Endothelial cell of umbilical vein (primary cell): ENCODE measurements around the gene NINJ2.

Experiments
- EZH2 ChIP-seq: IDR thresholded peaks from 2 replicates; pipeline ENCODE4 v1.6.1; 2012; ENCODE audit warnings: borderline replicate concordance, low read depth, mild to moderate bottlenecking, moderate library complexity, low read length, inconsistent platforms; ENCODE audit not compliant: severe bottlenecking
- MAX ChIP-seq: IDR thresholded peaks from 2 replicates; pipeline ENCODE4 v1.6.1; 2011; ENCODE audit not compliant: insufficient read depth, insufficient read length
- TF ChIP-seq, protein P1 (sequence below), 2 donors: IDR thresholded peaks; 1 replicate in 1 of 2; 2 replicates in 1 of 2; pipeline ENCODE4 v1.5.1; 2011; ENCODE audit warnings: low read length in 2 of 2, mild to moderate bottlenecking in 2 of 2, moderate library complexity in 2 of 2, control low read depth in 1 of 2, inconsistent platforms in 1 of 2, low read depth in 1 of 2; ENCODE audit not compliant: insufficient read depth in 1 of 2; ENCODE audit errors: extremely low read depth in 1 of 2

- TF ChIP-seq EZH2 (no peak), MAX (no peak)
- TF ChIP-seq, protein P1, sequence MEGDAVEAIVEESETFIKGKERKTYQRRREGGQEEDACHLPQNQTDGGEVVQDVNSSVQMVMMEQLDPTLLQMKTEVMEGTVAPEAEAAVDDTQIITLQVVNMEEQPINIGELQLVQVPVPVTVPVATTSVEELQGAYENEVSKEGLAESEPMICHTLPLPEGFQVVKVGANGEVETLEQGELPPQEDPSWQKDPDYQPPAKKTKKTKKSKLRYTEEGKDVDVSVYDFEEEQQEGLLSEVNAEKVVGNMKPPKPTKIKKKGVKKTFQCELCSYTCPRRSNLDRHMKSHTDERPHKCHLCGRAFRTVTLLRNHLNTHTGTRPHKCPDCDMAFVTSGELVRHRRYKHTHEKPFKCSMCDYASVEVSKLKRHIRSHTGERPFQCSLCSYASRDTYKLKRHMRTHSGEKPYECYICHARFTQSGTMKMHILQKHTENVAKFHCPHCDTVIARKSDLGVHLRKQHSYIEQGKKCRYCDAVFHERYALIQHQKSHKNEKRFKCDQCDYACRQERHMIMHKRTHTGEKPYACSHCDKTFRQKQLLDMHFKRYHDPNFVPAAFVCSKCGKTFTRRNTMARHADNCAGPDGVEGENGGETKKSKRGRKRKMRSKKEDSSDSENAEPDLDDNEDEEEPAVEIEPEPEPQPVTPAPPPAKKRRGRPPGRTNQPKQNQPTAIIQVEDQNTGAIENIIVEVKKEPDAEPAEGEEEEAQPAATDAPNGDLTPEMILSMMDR (IDR thresholded peaks at IDR 0.05; ENCODE audit: extremely low read depth in 1 of 2, insufficient read depth in 1 of 2, low read depth in 1 of 2, low read length in 2 of 2) = no peak
Measured at GRCh38 chr12:565589-566105, 97.6 kb downstream of the NINJ2 start.
